ENCODE results near the gene PRDM11. TPM values are rescaled to one million over a fixed set of nuclear protein-coding genes. Genes with fewer than 3 reads are reported as not detected.

Gene PRDM11
- polyA plus RNA-seq, 3 donors, result 22.4 to 25.9 (median 23.2) TPM

Other genes with a start within 250 kb of the PRDM11 start
- gene TP53I11, start 195.8 kb upstream of the PRDM11 start, polyA plus RNA-seq (ENCODE audit: insufficient read length in 3 of 3), result 10 to 100 TPM; 75.3 to 83.2 (median 78.7) TPM
- 10 to 100 TPM; 10.5 to 13.3 (median 11.5) TPM for gene SYT13, start 139.7 kb downstream of the PRDM11 start, polyA plus RNA-seq (ENCODE audit: insufficient read length in 3 of 3)

Measured in renal pelvis (tissue), 3 donors.